Transverse colon (tissue), 4 donors: ENCODE measurements around the gene SMG6. TPM values are rescaled to one million over a fixed set of nuclear protein-coding genes. Genes with fewer than 3 reads are reported as not detected.

Experiments
- DNase-seq: peaks from one replicate; pipeline ENCODE4 v3.0.0-alpha.2; 2019
- H3K27ac ChIP-seq, 4 donors: fragments of 200-600 bp; sonication (generic); 2 replicates each; pipeline ENCODE4 v1.5.1; 2016 to 2018; ENCODE audit warnings: inconsistent platforms in 4 of 4
- H3K27me3 ChIP-seq: fragments of 200-600 bp; sonication (generic); 2 replicates; pipeline ENCODE4 v1.5.1; 2017; ENCODE audit warnings: inconsistent platforms
- H3K36me3 ChIP-seq, 4 donors: fragments of 200-600 bp; sonication (generic); 2 replicates each; pipeline ENCODE4 v1.5.1; 2017 to 2019; ENCODE audit warnings: inconsistent platforms in 4 of 4
- H3K4me1 ChIP-seq, 4 donors: fragments of 200-600 bp; sonication (generic); 2 replicates each; pipeline ENCODE4 v1.5.1; 2017 to 2020; ENCODE audit warnings: inconsistent platforms in 4 of 4
- H3K4me3 ChIP-seq, 4 donors: fragments of 200-600 bp; sonication (generic); 1 replicate in 1 of 4; 2 replicates in 3 of 4; pipeline versions ENCODE4 v1.5.1 to v1.6.1; 2017 to 2019; ENCODE audit warnings: inconsistent platforms in 4 of 4
- H3K9me3 ChIP-seq, 2 donors: fragments of 200-600 bp; sonication (generic); 2 replicates each; pipeline ENCODE4 v1.5.1; 2017 to 2019; ENCODE audit warnings: inconsistent platforms in 2 of 2
- EP300 ChIP-seq: sonication (generic); formaldehyde crosslinking; IDR thresholded peaks from one replicate; pipeline ENCODE4 v1.6.1; 2017; ENCODE audit warnings: antibody characterized with exemption, low read depth
- POLR2A ChIP-seq: fragments of 450-650 bp; IDR thresholded peaks from one replicate; pipeline ENCODE4 v1.6.1; 2016; ENCODE audit warnings: antibody characterized with exemption, mild to moderate bottlenecking, moderate library complexity
- POLR2AphosphoS5 ChIP-seq, 3 donors: sonication (generic); formaldehyde crosslinking; IDR thresholded peaks; one replicate each; pipeline ENCODE4 v1.6.1; 2016; ENCODE audit warnings: antibody characterized with exemption in 3 of 3
- WGBS, 2 donors: methylation state at CpG; one replicate each; pipeline ENCODE4 v1.1.5; 2018; ENCODE audit warnings: low coverage in 1 of 2; 5-methylcytosine and 5-hydroxymethylcytosine counted together
- in situ Hi-C, 4 donors: fragments of 200-750 bp; cut with MboI; loops; one replicate each; pipeline versions ENCODE4 v1.15.0 to v1.15.1; 2017; ENCODE audit warnings: low sequenced_read_pairs in 3 of 4, low pct_ligation_motif_present in 1 of 4, low pct_unique_long_range_greater_than_20kb in 1 of 4
- intact Hi-C: fragments of 100-400 bp; cut with DNase I; formaldehyde crosslinking; loops from one replicate; pipeline ENCODE4 v1.15.1; 2023; ENCODE audit warnings: low total_unique reads
- total RNA-seq, 4 donors: library from RNA; depleted of rRNA; stranded (reverse); fragments of >200 nt; gene quantifications; one replicate each; pipeline ENCODE4 v1.1.0, GENCODE V29; 2016
- TF ChIP-seq, protein P1 (sequence below), 5 experiments: fragments of 200-600 bp in 3 of 5; fragments of 450-650 bp in 2 of 5; sonication (generic) in 3 of 5; IDR thresholded peaks; 1 replicate in 2 of 5; 2 replicates in 3 of 5; pipeline ENCODE4 v1.5.1; 2016 to 2017; ENCODE audit warnings: antibody characterized with exemption in 5 of 5, inconsistent platforms in 3 of 5, mild to moderate bottlenecking in 2 of 5, moderate library complexity in 1 of 5

Gene SMG6
- total RNA-seq, 4 donors from 2014 or later = 28.6 to 112 (median 39.1) TPM

DNA sequence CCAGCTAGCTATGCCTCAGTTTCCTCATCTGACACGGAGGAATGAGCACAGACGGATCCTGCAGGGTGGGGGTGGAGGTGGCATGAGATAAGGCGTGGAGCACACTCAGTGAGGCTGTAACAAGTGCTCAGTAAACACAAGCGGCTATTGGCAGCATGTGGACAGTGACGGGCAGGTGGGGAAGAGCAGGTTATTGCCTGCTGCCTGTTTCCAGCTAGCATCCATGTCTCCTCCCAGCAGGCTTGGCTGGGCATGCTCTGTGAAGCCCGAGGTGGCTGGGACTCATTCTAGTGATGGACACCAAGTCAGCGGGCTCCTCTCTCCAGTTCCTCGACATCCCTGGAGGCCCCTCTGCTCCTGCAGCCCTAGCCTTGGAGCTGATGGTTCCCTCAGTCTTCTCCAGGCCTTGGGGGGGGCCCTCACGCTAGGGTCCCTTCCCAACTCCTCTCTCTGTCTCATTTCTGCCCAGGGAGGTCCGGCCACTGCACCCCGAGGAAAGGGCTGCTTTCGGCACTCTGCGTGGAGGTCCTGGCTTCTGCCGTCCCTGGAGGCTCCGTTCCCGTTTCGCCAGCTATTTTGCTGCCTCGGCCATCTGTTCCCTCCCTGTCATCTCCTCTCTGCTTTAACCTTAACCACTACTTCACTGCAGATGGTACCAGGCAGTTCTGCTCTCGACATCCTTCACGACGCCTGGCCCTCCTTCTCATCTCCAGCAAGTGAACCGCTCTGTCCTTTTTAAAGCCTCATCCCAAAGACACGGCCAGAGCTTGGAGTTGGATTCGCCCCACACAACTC lies 284.7 kb downstream of the SMG6 start:
- intact Hi-C loops = no loop called here
- Histone ChIP-seq H3K4me3 (no peak overlapping the region), H3K36me3 (no peaks in the 10 kb centered on the region), H3K27me3 (peaks cover 51% of the 10 kb centered on the region), H3K9me3 (no peaks in the 10 kb centered on the region), H3K27ac (no peak overlapping the region), H3K4me1 (peaks cover 1 to 6% (median 3%) of the 10 kb centered on the region in 4 donors)
- TF ChIP-seq EP300 = no peak
- no peak for TF ChIP-seq POLR2A
- TF ChIP-seq, protein P1, sequence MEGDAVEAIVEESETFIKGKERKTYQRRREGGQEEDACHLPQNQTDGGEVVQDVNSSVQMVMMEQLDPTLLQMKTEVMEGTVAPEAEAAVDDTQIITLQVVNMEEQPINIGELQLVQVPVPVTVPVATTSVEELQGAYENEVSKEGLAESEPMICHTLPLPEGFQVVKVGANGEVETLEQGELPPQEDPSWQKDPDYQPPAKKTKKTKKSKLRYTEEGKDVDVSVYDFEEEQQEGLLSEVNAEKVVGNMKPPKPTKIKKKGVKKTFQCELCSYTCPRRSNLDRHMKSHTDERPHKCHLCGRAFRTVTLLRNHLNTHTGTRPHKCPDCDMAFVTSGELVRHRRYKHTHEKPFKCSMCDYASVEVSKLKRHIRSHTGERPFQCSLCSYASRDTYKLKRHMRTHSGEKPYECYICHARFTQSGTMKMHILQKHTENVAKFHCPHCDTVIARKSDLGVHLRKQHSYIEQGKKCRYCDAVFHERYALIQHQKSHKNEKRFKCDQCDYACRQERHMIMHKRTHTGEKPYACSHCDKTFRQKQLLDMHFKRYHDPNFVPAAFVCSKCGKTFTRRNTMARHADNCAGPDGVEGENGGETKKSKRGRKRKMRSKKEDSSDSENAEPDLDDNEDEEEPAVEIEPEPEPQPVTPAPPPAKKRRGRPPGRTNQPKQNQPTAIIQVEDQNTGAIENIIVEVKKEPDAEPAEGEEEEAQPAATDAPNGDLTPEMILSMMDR (IDR thresholded peaks at IDR 0.05) = no peak
- no peak for TF ChIP-seq POLR2AphosphoS5 (IDR thresholded peaks at IDR 0.05)
- WGBS, 2 donors = 74 to 76% methylated on average over 10 to 24 of the region's 24 CpGs
- DNase-seq = no peak
- in situ Hi-C loops = loop anchor here in 3 of 4 donors (10.0 kb wide), 2 partner anchors 104 to 114 kb away; no protein-coding TSS in a partner anchor

DNA sequence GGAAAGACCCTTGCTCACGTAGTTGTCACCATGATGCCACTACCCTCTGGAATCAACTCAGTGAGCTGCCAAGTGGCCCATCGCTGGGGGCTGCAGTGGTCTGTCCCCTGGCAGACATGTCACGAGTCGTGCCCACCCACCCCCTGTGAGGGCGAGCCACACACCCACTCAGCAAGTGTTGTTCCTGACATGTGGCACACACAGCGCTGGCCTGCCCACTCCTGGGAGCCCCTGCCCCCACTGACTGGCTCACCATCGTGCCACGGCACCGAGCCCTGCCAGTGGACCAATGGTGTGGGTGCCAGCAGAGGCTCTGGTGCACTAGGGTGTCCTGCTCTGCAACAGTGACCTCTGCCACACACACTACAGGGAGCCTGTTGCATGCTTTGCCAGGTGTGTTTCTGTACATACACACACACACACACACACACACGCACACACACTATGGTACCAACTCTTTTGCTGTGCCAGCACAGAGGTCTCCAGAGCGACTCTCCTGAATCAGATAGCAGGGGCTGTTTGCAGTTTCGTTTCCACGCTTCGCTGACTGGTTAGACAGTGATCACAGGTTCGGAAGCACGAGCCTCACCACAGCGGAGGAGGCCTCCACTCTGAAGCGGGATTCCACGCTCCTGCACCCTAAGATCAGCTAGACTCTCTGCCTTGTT lies 286.2 kb downstream of the SMG6 start:
- H3K4me1 ChIP-seq = peaks cover 0 to under 1% (median 0%) of the 10 kb centered on the region in 4 donors
- WGBS, 2 donors = 67 to 83% methylated on average over 8 to 19 of the region's 19 CpGs
- intact Hi-C loops (no loop called here), in situ Hi-C loops (loop anchor here in 3 of 4 donors (10.0 kb wide), 2 partner anchors 103 to 113 kb away; no protein-coding TSS in a partner anchor)
- H3K9me3 ChIP-seq = no peaks in the 10 kb centered on the region
- no peak overlapping the region for H3K4me3 ChIP-seq
- DNase-seq = no peak
- peaks cover 36% of the 10 kb centered on the region for H3K27me3 ChIP-seq
- H3K27ac ChIP-seq = no peak overlapping the region
- no peaks in the 10 kb centered on the region for H3K36me3 ChIP-seq
- TF ChIP-seq POLR2AphosphoS5 (IDR thresholded peaks at IDR 0.05) (no peak), POLR2A (no peak), EP300 (no peak)
- TF ChIP-seq, protein P1 (IDR thresholded peaks at IDR 0.05) = no peak

DNA sequence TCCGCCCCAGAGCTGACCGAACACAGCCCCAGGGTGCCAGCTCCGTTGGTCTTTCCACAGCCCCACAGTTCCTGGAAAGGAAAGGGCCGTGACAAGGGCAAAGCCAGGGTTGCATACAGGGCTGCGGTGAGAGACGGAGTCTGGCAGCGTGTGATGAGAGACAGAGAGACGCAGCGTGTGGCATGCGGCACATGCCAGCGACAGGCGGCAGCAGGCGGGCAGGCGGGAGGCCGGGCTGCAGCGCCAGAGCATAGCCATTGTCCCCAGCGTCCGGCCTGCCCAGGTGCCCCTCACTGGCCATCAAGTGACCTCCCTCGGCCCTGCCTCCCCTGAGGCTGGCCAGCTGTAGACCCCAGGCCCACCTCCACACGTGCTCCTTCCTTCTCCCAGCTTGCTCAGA lies 287.1 kb downstream of the SMG6 start:
- intact Hi-C loops = no loop called here
- 89 to 100% methylated on average over 3 to 20 of the region's 20 CpGs for WGBS, 2 donors
- H3K27me3 ChIP-seq = peaks cover 30% of the 10 kb centered on the region

More for the DNA sequence above, 287.1 kb downstream of the SMG6 start:
- Histone ChIP-seq H3K4me3 (no peak overlapping the region), H3K36me3 (no peaks in the 10 kb centered on the region), H3K9me3 (no peaks in the 10 kb centered on the region), H3K27ac (no peak overlapping the region), H3K4me1 (peaks cover 0 to 9% (median 2%) of the 10 kb centered on the region in 4 donors)
- DNase-seq = no peak
- in situ Hi-C loops = loop anchor here in 3 of 4 donors (10.0 kb wide), 2 partner anchors 102 to 112 kb away; no protein-coding TSS in a partner anchor
- TF ChIP-seq POLR2A = no peak
- TF ChIP-seq, protein P1 (IDR thresholded peaks at IDR 0.05) = no peak
- TF ChIP-seq POLR2AphosphoS5 (IDR thresholded peaks at IDR 0.05) = no peak
- no peak for TF ChIP-seq EP300
